ENCODE measurements around the gene RHOT2.

RHOT2 gene

DNA sequence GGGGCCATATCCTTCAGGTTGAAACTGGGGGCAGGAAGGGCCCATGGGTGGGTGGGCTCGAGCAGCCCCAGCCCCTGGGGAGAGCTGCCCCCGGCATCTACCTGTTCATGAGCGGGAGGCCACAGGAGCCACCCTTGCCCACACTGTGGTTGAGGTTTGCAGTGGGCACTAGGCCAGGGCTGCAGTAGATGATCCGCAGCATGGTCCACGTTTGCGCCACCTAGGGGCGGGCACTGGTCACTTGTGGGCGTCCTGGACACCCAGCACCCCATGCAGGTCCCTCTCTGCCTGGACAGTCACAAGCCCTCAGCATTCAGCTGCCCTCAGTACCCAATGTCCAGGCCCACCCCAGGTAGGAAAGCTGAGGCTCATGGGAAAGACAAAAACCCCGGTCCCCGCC lies 18.0 kb downstream of the RHOT2 start:
- Histone ChIP-seq H4K91ac (ENCODE audit: low read depth, low read length, poor library complexity) (no peak overlapping the region), H2AK5ac (ENCODE audit: low read depth, low read length) (peak overlapping the region; percentile 100), H3K4ac (ENCODE audit: low read length) (no peak overlapping the region), H4K8ac (ENCODE audit: low read depth, low read length) (peak overlapping the region; percentile 65), H2BK15ac (ENCODE audit: low read length) (no peak overlapping the region), H3K18ac (ENCODE audit: low read length) (no peak overlapping the region), H3K4me1 (ENCODE audit: control insufficient read depth in 2 of 2, insufficient read depth in 1 of 2, low read depth in 1 of 2, low read length in 2 of 2) (peaks cover 11 to 22% of the 10 kb centered on the region in 2 donors), H2BK5ac (ENCODE audit: low read length) (no peak overlapping the region), H3K4me2 (ENCODE audit: insufficient read depth, low read length, poor library complexity, severe bottlenecking) (no peak overlapping the region), H3K9ac (ENCODE audit: low read depth, low read length, poor library complexity) (no peak overlapping the region), H2BK120ac (ENCODE audit: low read depth, low read length) (no peak overlapping the region), H3K79me1 (ENCODE audit: low read depth, low read length) (peaks cover 41% of the 10 kb centered on the region), H2BK12ac (ENCODE audit: low read length) (no peak overlapping the region), H3K36me3 (replicated peaks in 1 of 2; ENCODE audit: control insufficient read depth in 2 of 2, insufficient read depth in 2 of 2, low read length in 2 of 2) (peaks cover 43 to 66% of the 10 kb centered on the region in 2 donors), H3K4me3 (ENCODE audit: low read length in 2 of 2) (no peak overlapping the region), H2AFZ (ENCODE audit: low read length) (no peak overlapping the region), H3K14ac (ENCODE audit: low read length) (no peak overlapping the region), H3K9me3 (replicated peaks in 1 of 2; ENCODE audit: control insufficient read depth in 2 of 2, insufficient read depth in 1 of 2, low read depth in 1 of 2, low read length in 2 of 2) (peaks cover 0 to 3% of the 10 kb centered on the region in 2 donors), H3K27ac (replicated peaks; ENCODE audit: low read length) (no peak overlapping the region), H3K23ac (ENCODE audit: low read depth, low read length, poor library complexity) (no peak overlapping the region), H3K27me3 (ENCODE audit: control insufficient read depth in 3 of 3, insufficient read depth in 3 of 3, low read depth in 1 of 3, low read length in 3 of 3) (peaks cover 0 to 2% (median 0%) of the 10 kb centered on the region in 3 experiments)
- DNase-seq (ENCODE audit: low spot score) = no peak
- no CpG with 5 or more reads among the region's 10 CpGs for WGBS, 2 donors (ENCODE audit: extremely low coverage in 2 of 2, insufficient read length in 2 of 2, insufficient replicate concordance in 1 of 2)

DNA sequence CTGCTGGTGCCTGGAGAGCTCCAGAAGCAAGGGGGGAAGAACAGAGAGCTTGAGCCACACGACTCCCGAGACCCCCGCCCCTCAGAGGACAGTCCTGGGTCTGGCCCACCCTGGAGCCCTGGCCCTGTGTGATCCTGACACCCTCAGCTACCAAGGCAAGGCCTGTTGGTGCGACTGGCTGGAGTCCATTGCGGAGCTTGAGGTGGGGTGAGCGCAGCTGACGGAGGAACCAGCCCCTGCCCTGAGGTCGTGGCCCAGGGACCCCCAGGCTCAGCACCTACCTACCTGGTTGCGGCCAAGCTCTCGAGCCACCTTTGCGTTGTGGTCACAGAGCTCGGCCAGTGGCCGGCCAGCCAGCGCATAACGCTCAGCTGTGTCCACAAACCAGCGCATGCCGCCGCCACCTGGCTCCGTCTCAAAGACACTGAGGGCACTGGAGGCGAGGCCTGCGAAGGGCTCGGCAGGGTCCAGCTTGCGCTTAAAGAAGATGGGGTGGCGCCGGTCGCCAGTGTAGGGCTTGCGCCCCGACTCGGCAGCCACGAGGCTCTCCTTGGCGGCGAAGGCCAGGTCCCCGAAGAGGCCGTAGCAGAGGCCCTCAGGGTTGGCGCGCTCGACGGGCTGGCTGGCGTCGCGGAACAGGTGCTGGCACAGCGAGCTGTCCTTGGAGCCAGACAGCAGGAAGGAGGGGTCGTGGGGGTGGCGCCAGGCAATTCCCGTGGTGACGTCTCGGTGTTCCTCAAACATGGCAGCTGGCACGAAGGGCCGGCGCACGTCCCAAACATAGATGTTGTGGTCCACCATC lies 18.7 kb downstream of the RHOT2 start:
- Histone ChIP-seq H3K4me1 (ENCODE audit: control insufficient read depth in 2 of 2, insufficient read depth in 1 of 2, low read depth in 1 of 2, low read length in 2 of 2) (peaks cover 7 to 15% of the 10 kb centered on the region in 2 donors), H2BK15ac (ENCODE audit: low read length) (no peak overlapping the region), H3K23ac (ENCODE audit: low read depth, low read length, poor library complexity) (peak overlapping the region; percentile 20), H4K91ac (ENCODE audit: low read depth, low read length, poor library complexity) (no peak overlapping the region), H2BK120ac (ENCODE audit: low read depth, low read length) (no peak overlapping the region), H3K4ac (ENCODE audit: low read length) (no peak overlapping the region), H3K4me2 (ENCODE audit: insufficient read depth, low read length, poor library complexity, severe bottlenecking) (no peak overlapping the region), H3K9ac (ENCODE audit: low read depth, low read length, poor library complexity) (no peak overlapping the region), H2AFZ (ENCODE audit: low read length) (no peak overlapping the region), H3K18ac (ENCODE audit: low read length) (no peak overlapping the region), H3K27me3 (ENCODE audit: control insufficient read depth in 3 of 3, insufficient read depth in 3 of 3, low read depth in 1 of 3, low read length in 3 of 3) (peaks cover 0 to 3% (median 0%) of the 10 kb centered on the region in 3 experiments), H3K4me3 (ENCODE audit: low read length in 2 of 2) (no peak overlapping the region), H3K27ac (replicated peaks; ENCODE audit: low read length) (no peak overlapping the region), H3K79me1 (ENCODE audit: low read depth, low read length) (peaks cover 37% of the 10 kb centered on the region), H2BK5ac (ENCODE audit: low read length) (peak overlapping the region; percentile 53), H4K8ac (ENCODE audit: low read depth, low read length) (no peak overlapping the region), H3K9me3 (replicated peaks in 1 of 2; ENCODE audit: control insufficient read depth in 2 of 2, insufficient read depth in 1 of 2, low read depth in 1 of 2, low read length in 2 of 2) (peaks cover 0 to 3% of the 10 kb centered on the region in 2 donors), H3K14ac (ENCODE audit: low read length) (peak overlapping the region; percentile 8), H2AK5ac (ENCODE audit: low read depth, low read length) (no peak overlapping the region), H3K36me3 (replicated peaks in 1 of 2; ENCODE audit: control insufficient read depth in 2 of 2, insufficient read depth in 2 of 2, low read length in 2 of 2) (peaks cover 38 to 59% of the 10 kb centered on the region in 2 donors), H2BK12ac (ENCODE audit: low read length) (no peak overlapping the region)
- WGBS, 2 donors (ENCODE audit: extremely low coverage in 2 of 2, insufficient read length in 2 of 2, insufficient replicate concordance in 1 of 2) = no CpG with 5 or more reads among the region's 51 CpGs
- no peak for DNase-seq (ENCODE audit: low spot score)

DNA sequence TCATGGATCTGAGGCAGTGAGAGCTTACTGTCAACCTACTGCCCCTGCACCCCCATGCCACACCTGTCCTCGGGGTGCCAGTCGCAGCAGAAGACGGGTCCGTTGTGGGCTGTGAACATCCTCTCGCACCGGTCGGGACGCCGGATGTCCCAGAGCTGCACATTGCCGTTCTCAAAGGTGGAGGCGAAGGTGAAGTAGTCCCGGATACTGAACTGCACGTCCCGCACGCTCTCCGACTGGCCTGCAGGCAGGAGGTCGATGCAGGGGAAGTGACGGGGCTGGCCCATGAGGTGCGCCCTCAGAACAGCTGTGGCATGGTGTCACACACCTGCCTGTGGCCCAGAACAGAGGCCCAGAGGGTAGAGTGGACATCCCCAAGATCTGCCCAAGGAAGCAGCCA lies 19.6 kb downstream of the RHOT2 start:
- Histone ChIP-seq H3K9ac (ENCODE audit: low read depth, low read length, poor library complexity) (no peak overlapping the region), H2BK15ac (ENCODE audit: low read length) (no peak overlapping the region), H3K18ac (ENCODE audit: low read length) (no peak overlapping the region), H2BK120ac (ENCODE audit: low read depth, low read length) (no peak overlapping the region), H3K27ac (replicated peaks; ENCODE audit: low read length) (no peak overlapping the region), H4K91ac (ENCODE audit: low read depth, low read length, poor library complexity) (no peak overlapping the region), H3K79me1 (ENCODE audit: low read depth, low read length) (peaks cover 30% of the 10 kb centered on the region), H3K4me1 (ENCODE audit: control insufficient read depth in 2 of 2, insufficient read depth in 1 of 2, low read depth in 1 of 2, low read length in 2 of 2) (peaks cover 4 to 13% of the 10 kb centered on the region in 2 donors), H3K27me3 (ENCODE audit: control insufficient read depth in 3 of 3, insufficient read depth in 3 of 3, low read depth in 1 of 3, low read length in 3 of 3) (peaks cover 0 to 9% (median 2%) of the 10 kb centered on the region in 3 experiments), H3K14ac (ENCODE audit: low read length) (no peak overlapping the region), H2BK5ac (ENCODE audit: low read length) (peak overlapping the region; percentile 53), H4K8ac (ENCODE audit: low read depth, low read length) (no peak overlapping the region), H2AFZ (ENCODE audit: low read length) (no peak overlapping the region), H3K4me3 (ENCODE audit: low read length in 2 of 2) (no peak overlapping the region), H3K4me2 (ENCODE audit: insufficient read depth, low read length, poor library complexity, severe bottlenecking) (no peak overlapping the region), H3K23ac (ENCODE audit: low read depth, low read length, poor library complexity) (peak overlapping the region; percentile 20), H3K36me3 (replicated peaks in 1 of 2; ENCODE audit: control insufficient read depth in 2 of 2, insufficient read depth in 2 of 2, low read length in 2 of 2) (peaks cover 29 to 51% of the 10 kb centered on the region in 2 donors), H2AK5ac (ENCODE audit: low read depth, low read length) (no peak overlapping the region), H2BK12ac (ENCODE audit: low read length) (no peak overlapping the region), H3K4ac (ENCODE audit: low read length) (no peak overlapping the region), H3K9me3 (replicated peaks in 1 of 2; ENCODE audit: control insufficient read depth in 2 of 2, insufficient read depth in 1 of 2, low read depth in 1 of 2, low read length in 2 of 2) (peaks cover 0 to 2% of the 10 kb centered on the region in 2 donors)
- no CpG with 5 or more reads among the region's 19 CpGs for WGBS, 2 donors (ENCODE audit: extremely low coverage in 2 of 2, insufficient read length in 2 of 2, insufficient replicate concordance in 1 of 2)
- DNase-seq (ENCODE audit: low spot score) = no peak

DNA sequence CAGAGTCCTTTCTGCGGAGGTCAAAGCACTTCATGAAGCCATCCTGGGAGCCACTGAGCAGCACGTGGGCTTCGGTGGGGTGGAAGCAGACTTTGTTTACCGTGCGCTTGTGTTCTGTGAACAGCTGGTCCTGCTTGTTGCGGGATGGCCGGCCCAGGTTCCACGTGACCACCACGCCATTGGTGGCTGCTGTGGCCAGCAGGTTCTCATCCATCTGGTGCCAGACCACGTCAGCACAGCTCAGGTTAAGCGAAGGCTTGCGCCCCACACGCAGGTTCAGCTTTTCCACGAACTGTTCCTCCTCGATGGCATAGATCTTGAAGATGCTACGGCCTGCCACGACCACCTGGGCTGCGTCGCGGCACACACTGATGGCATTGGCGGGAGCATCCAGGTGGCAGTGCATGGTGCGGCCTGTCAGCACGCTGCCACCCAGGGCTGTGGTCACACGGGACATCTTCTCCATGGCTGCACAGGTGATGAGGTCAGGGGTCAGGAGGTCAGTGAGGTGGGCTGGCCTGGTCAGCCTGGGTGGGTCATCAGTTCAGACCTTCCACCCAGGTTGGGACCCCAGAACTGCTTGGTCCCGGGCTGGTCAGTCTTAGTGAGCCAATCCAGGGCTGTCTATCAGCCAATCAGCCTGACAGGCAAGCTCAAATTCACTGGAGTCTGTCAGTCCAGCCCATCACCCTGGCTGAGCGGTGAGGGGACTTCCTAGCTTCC lies 21.4 kb downstream of the RHOT2 start:
- H3K27ac ChIP-seq (replicated peaks; ENCODE audit: low read length) = no peak overlapping the region
- H2BK15ac ChIP-seq (ENCODE audit: low read length) = no peak overlapping the region
- H2AK5ac ChIP-seq (ENCODE audit: low read depth, low read length) = peak overlapping the region; percentile 33
- H4K8ac ChIP-seq (ENCODE audit: low read depth, low read length) = peak overlapping the region; percentile 83
- no peak overlapping the region for H3K14ac ChIP-seq (ENCODE audit: low read length)
- peak overlapping the region; percentile 78 for H3K9ac ChIP-seq (ENCODE audit: low read depth, low read length, poor library complexity)
- H3K36me3 ChIP-seq (replicated peaks in 1 of 2; ENCODE audit: control insufficient read depth in 2 of 2, insufficient read depth in 2 of 2, low read length in 2 of 2) = peaks cover 21 to 37% of the 10 kb centered on the region in 2 donors
- DNase-seq (ENCODE audit: low spot score) = no peak
- peaks cover 4 to 9% of the 10 kb centered on the region in 2 donors for H3K4me1 ChIP-seq (ENCODE audit: control insufficient read depth in 2 of 2, insufficient read depth in 1 of 2, low read depth in 1 of 2, low read length in 2 of 2)
- peaks cover 0 to 2% of the 10 kb centered on the region in 2 donors for H3K9me3 ChIP-seq (replicated peaks in 1 of 2; ENCODE audit: control insufficient read depth in 2 of 2, insufficient read depth in 1 of 2, low read depth in 1 of 2, low read length in 2 of 2)
- no peak overlapping the region for H2BK12ac ChIP-seq (ENCODE audit: low read length)
- H3K4me3 ChIP-seq (ENCODE audit: low read length in 2 of 2) = peak overlapping the region; percentile 78 to 89
- H3K79me1 ChIP-seq (ENCODE audit: low read depth, low read length) = peaks cover 17% of the 10 kb centered on the region
- H3K18ac ChIP-seq (ENCODE audit: low read length) = no peak overlapping the region
- H3K27me3 ChIP-seq (ENCODE audit: control insufficient read depth in 3 of 3, insufficient read depth in 3 of 3, low read depth in 1 of 3, low read length in 3 of 3) = peaks cover 4 to 27% (median 14%) of the 10 kb centered on the region in 3 experiments
- H2BK120ac ChIP-seq (ENCODE audit: low read depth, low read length) = no peak overlapping the region
- H2BK5ac ChIP-seq (ENCODE audit: low read length) = no peak overlapping the region
- peak overlapping the region; percentile 82 for H3K4me2 ChIP-seq (ENCODE audit: insufficient read depth, low read length, poor library complexity, severe bottlenecking)
- peak overlapping the region; percentile 92 for H2AFZ ChIP-seq (ENCODE audit: low read length)
- no CpG with 5 or more reads among the region's 26 CpGs for WGBS, 2 donors (ENCODE audit: extremely low coverage in 2 of 2, insufficient read length in 2 of 2, insufficient replicate concordance in 1 of 2)
- no peak overlapping the region for H4K91ac ChIP-seq (ENCODE audit: low read depth, low read length, poor library complexity)
- H3K4ac ChIP-seq (ENCODE audit: low read length) = no peak overlapping the region
- peak overlapping the region; percentile 26 for H3K23ac ChIP-seq (ENCODE audit: low read depth, low read length, poor library complexity)

All from neuronal stem cell (in vitro differentiated cells).